ENCODE results near the gene SLC27A4. TPM values are rescaled to one million over a fixed set of nuclear protein-coding genes. Genes with fewer than 3 reads are reported as not detected.

Gene SLC27A4
- total RNA-seq, 4 donors from 2014 or later: 52.0 to 78.1 (median 63.0) TPM

GRCh38 chr9:128394379-128395168 is 54.2 kb downstream of the SLC27A4 start:
- 49% methylated on average over 9 of the region's 9 CpGs for WGBS
- TF ChIP-seq POLR2A (IDR thresholded peaks at IDR 0.05) (no peak), POLR2AphosphoS5 (IDR thresholded peaks at IDR 0.05) (no peak), EP300 (IDR thresholded peaks at IDR 0.05) (no peak), CTCF (IDR thresholded peaks at IDR 0.05) (no peak)
- DNase-seq (ENCODE audit: low spot score in 2 of 2): no peak
- Histone ChIP-seq H3K27ac (no peak overlapping the region), H3K4me1 (peaks cover 10% of the 10 kb centered on the region), H3K36me3 (peaks cover 33% of the 10 kb centered on the region), H3K27me3 (no peaks in the 10 kb centered on the region), H3K9me3 (no peaks in the 10 kb centered on the region), H3K4me3 (no peak overlapping the region)

GRCh38 chr9:128396970-128397613 is 56.8 kb downstream of the SLC27A4 start:
- Histone ChIP-seq H3K4me3 (peak overlapping the region; percentile 0), H3K27ac (no peak overlapping the region), H3K27me3 (no peaks in the 10 kb centered on the region), H3K4me1 (peaks cover 10% of the 10 kb centered on the region), H3K36me3 (peaks cover 14% of the 10 kb centered on the region), H3K9me3 (no peaks in the 10 kb centered on the region)
- DNase-seq (ENCODE audit: low spot score in 2 of 2): no peak
- TF ChIP-seq POLR2A (IDR thresholded peaks at IDR 0.05) (no peak), CTCF (IDR thresholded peaks at IDR 0.05) (no peak), EP300 (IDR thresholded peaks at IDR 0.05) (no peak), POLR2AphosphoS5 (IDR thresholded peaks at IDR 0.05) (no peak)
- WGBS: 8% methylated on average over 19 of the region's 19 CpGs

- no peaks in the 10 kb centered on the region for H3K27me3 ChIP-seq
These were observed 57.5 kb downstream of the SLC27A4 start for GRCh38 chr9:128397831-128398230.

GRCh38 chr9:128399861-128400260 is 59.5 kb downstream of the SLC27A4 start:
- Histone ChIP-seq H3K4me3 (no peak overlapping the region), H3K27ac (no peak overlapping the region), H3K36me3 (no peaks in the 10 kb centered on the region), H3K4me1 (peaks cover 10% of the 10 kb centered on the region), H3K27me3 (no peaks in the 10 kb centered on the region), H3K9me3 (no peaks in the 10 kb centered on the region)
- no peak for DNase-seq (ENCODE audit: low spot score in 2 of 2)
- TF ChIP-seq EP300 (IDR thresholded peaks at IDR 0.05) (no peak), POLR2A (IDR thresholded peaks at IDR 0.05) (no peak), POLR2AphosphoS5 (IDR thresholded peaks at IDR 0.05) (no peak), CTCF (IDR thresholded peaks at IDR 0.05) (no peak)
- 56% methylated on average over 3 of the region's 3 CpGs for WGBS

More at GRCh38 chr9:128397831-128398230, 57.5 kb downstream of the SLC27A4 start:
- TF ChIP-seq POLR2AphosphoS5 (IDR thresholded peaks at IDR 0.05) (no peak), POLR2A (IDR thresholded peaks at IDR 0.05) (no peak), CTCF (IDR thresholded peaks at IDR 0.05) (no peak), EP300 (IDR thresholded peaks at IDR 0.05) (no peak)
- H3K27ac ChIP-seq: no peak overlapping the region
- no peaks in the 10 kb centered on the region for H3K9me3 ChIP-seq
- DNase-seq (ENCODE audit: low spot score in 2 of 2): no peak
- no peak overlapping the region for H3K4me3 ChIP-seq
- H3K36me3 ChIP-seq: peaks cover 6% of the 10 kb centered on the region
- 74% methylated on average over 2 of the region's 7 CpGs for WGBS
- peaks cover 10% of the 10 kb centered on the region for H3K4me1 ChIP-seq

GRCh38 chr9:128404560-128404959 is 64.2 kb downstream of the SLC27A4 start:
- 78% methylated on average over 4 of the region's 5 CpGs for WGBS
- H3K9me3 ChIP-seq: no peaks in the 10 kb centered on the region
- no peak for DNase-seq (ENCODE audit: low spot score in 2 of 2)

More at GRCh38 chr9:128404560-128404959, 64.2 kb downstream of the SLC27A4 start:
- TF ChIP-seq EP300 (IDR thresholded peaks at IDR 0.05): no peak
- Histone ChIP-seq H3K27ac (no peak overlapping the region), H3K27me3 (no peaks in the 10 kb centered on the region), H3K4me1 (no peaks in the 10 kb centered on the region), H3K36me3 (no peaks in the 10 kb centered on the region), H3K4me3 (no peak overlapping the region)
